PC-3 (cell line): ENCODE data around the gene SERPINF2. TPM values are rescaled to one million over a fixed set of nuclear protein-coding genes. Genes with fewer than 3 reads are reported as not detected.

ENCODE experiments used
- ATAC-seq: fragments of 200-7000 bp; cut with Tn5 transposase; 2 replicates; pipeline ENCODE4 v1.9.1; 2020; ENCODE audit warnings: mild to moderate bottlenecking, moderate library complexity
- BruUV-seq: library from RNA; stranded (reverse); fragments of 400-500 nt; replicated peaks from 2 replicates; lab custom pipeline; 2021; lab: Mats Ljungman, UMichigan
- CTCF ChIA-PET: fragments of 300-600 bp; sonication (Branson Sonifier 250); formaldehyde crosslinking; loops from one replicate; lab custom pipeline; 2022; ENCODE audit warnings: antibody characterized with exemption; lab: Charles Lee
- POLR2A ChIA-PET: fragments of 300-600 bp; sonication (Branson Sonifier 250); formaldehyde crosslinking; loops from one replicate; lab custom pipeline; 2022; ENCODE audit warnings: antibody characterized with exemption; ENCODE audit not compliant: unreplicated experiment; lab: Charles Lee
- DNase-seq: peaks from one replicate; pipeline ENCODE4 v3.0.0-alpha.2; 2015
- H2AFZ ChIP-seq: fragments of 300-600 bp; sonication (generic); 2 replicates; pipeline ENCODE4 v1.6.0; 2016; ENCODE audit warnings: antibody characterized with exemption, low read length
- H3F3A ChIP-seq: fragments of 300-600 bp; sonication (generic); one replicate; pipeline ENCODE4 v1.6.0; 2017; ENCODE audit warnings: antibody characterized with exemption, low read length, control low read depth, mild to moderate bottlenecking; ENCODE audit not compliant: unreplicated experiment
- H3K27ac ChIP-seq: fragments of 300-600 bp; sonication (generic); 2 replicates; pipeline ENCODE4 v1.5.1; 2016; ENCODE audit warnings: mild to moderate bottlenecking, low read length
- H3K27me3 ChIP-seq: fragments of 300-600 bp; sonication (generic); 2 replicates; pipeline ENCODE4 v1.6.1; 2016; ENCODE audit warnings: low read length, mixed read lengths
- H3K36me3 ChIP-seq: fragments of 300-600 bp; sonication (generic); 2 replicates; pipeline ENCODE4 v1.6.1; 2016; ENCODE audit warnings: low read depth, mixed run types, low read length, mixed read lengths
- H3K4me1 ChIP-seq: fragments of 300-600 bp; sonication (generic); 2 replicates; pipeline ENCODE4 v1.5.1; 2016; ENCODE audit warnings: low read length; ENCODE audit not compliant: insufficient read depth
- H3K4me2 ChIP-seq: fragments of 300-600 bp; sonication (generic); 2 replicates; pipeline ENCODE4 v1.6.0; 2016; ENCODE audit warnings: low read length
- H3K4me3 ChIP-seq: fragments of 300-600 bp; sonication (generic); 2 replicates; pipeline ENCODE4 v1.5.1; 2016; ENCODE audit warnings: mild to moderate bottlenecking, low read length, mixed read lengths
- H3K79me2 ChIP-seq: fragments of 300-600 bp; sonication (generic); 2 replicates; pipeline ENCODE4 v1.6.1; 2017; ENCODE audit warnings: low read length, mixed read lengths
- H3K9ac ChIP-seq: fragments of 300-600 bp; sonication (generic); 2 replicates; pipeline ENCODE4 v1.6.0; 2016; ENCODE audit warnings: mild to moderate bottlenecking, low read length
- H3K9me2 ChIP-seq: fragments of 300-600 bp; sonication (generic); replicated peaks from 2 replicates; pipeline ENCODE4 v1.6.1; 2016; ENCODE audit warnings: mixed run types, low read length, mixed read lengths
- H3K9me3 ChIP-seq: fragments of 300-600 bp; sonication (generic); 2 replicates; pipeline ENCODE4 v1.6.1; 2016; ENCODE audit warnings: low read length, mixed read lengths
- H4K20me1 ChIP-seq: fragments of 300-600 bp; sonication (generic); 2 replicates; pipeline ENCODE4 v1.6.1; 2016; ENCODE audit warnings: low read length, mixed read lengths
- CTCF ChIP-seq: fragments of 300-600 bp; sonication (generic); conservative IDR thresholded peaks from 2 replicates; pipeline ENCODE4 v1.5.1; 2017; ENCODE audit warnings: antibody characterized with exemption, low read depth, mild to moderate bottlenecking, low read length
- EZH2 ChIP-seq: fragments of 300-600 bp; sonication (generic); IDR thresholded peaks from one replicate; pipeline ENCODE4 v1.6.1; 2017; ENCODE audit warnings: antibody characterized with exemption, mild to moderate bottlenecking, low read length; ENCODE audit not compliant: unreplicated experiment
- EZH2phosphoT487 ChIP-seq: fragments of 300-600 bp; sonication (generic); IDR thresholded peaks from 2 replicates; pipeline ENCODE4 v1.6.1; 2018; ENCODE audit warnings: mild to moderate bottlenecking, antibody characterized with exemption, low read length, borderline replicate concordance
- intact Hi-C: fragments of 100-400 bp; cut with micrococcal nuclease; formaldehyde crosslinking; loops from 2 replicates; pipeline ENCODE4 v1.9.0; 2023
- total RNA-seq: library from RNA; depleted of rRNA; stranded (reverse); fragments of >200 nt; gene quantifications from 2 replicates; pipeline ENCODE4 v1.2.3, GENCODE V29; 2014

SERPINF2 gene
- total RNA-seq, 1 experiment from 2014 or later: 2.5 TPM

GRCh38 chr17:1714980-1715802 is 27.5 kb upstream of the SERPINF2 start:
- Histone ChIP-seq H2AFZ (no peak overlapping the region), H3K27me3 (no peaks in the 10 kb centered on the region), H3K79me2 (peaks cover 46% of the 10 kb centered on the region), H3K9ac (peak overlapping the region; percentile 92), H3K4me1 (peaks cover 39% of the 10 kb centered on the region), H3K9me3 (no peaks in the 10 kb centered on the region), H3F3A (peaks cover 13% of the 10 kb centered on the region), H3K36me3 (peaks cover 21% of the 10 kb centered on the region), H4K20me1 (peaks cover 35% of the 10 kb centered on the region), H3K4me3 (peak overlapping the region; percentile 81), H3K4me2 (peak overlapping the region; percentile 100), H3K27ac (peak overlapping the region; percentile 96), H3K9me2 (no peaks in the 10 kb centered on the region)
- peak; percentile 29 for ATAC-seq
- TF ChIP-seq CTCF (no peak), EZH2 (no peak), EZH2phosphoT487 (no peak)
- no TSS peak for BruUV-seq
- POLR2A ChIA-PET: no interaction called here
- DNase-seq: peak; percentile 86
- CTCF ChIA-PET: interaction anchor here (1.0 kb wide), 1 partner anchor 46 kb away, joined by 3 read pairs; no protein-coding TSS in a partner anchor
- intact Hi-C loops: no loop called here

GRCh38 chr17:1715803-1716075 is 26.9 kb upstream of the SERPINF2 start:
- Histone ChIP-seq H3F3A (peaks cover 12% of the 10 kb centered on the region), H3K27ac (peak overlapping the region; percentile 96), H3K4me1 (peaks cover 37% of the 10 kb centered on the region), H3K9me3 (no peaks in the 10 kb centered on the region), H3K79me2 (peaks cover 46% of the 10 kb centered on the region), H4K20me1 (peaks cover 35% of the 10 kb centered on the region), H3K36me3 (peaks cover 21% of the 10 kb centered on the region), H3K9ac (peak overlapping the region; percentile 92), H3K9me2 (no peaks in the 10 kb centered on the region), H3K4me3 (peak overlapping the region; percentile 81), H2AFZ (no peak overlapping the region), H3K27me3 (no peaks in the 10 kb centered on the region), H3K4me2 (peak overlapping the region; percentile 100)
- BruUV-seq: no TSS peak
- ChIA-PET CTCF (interaction anchor here (1.0 kb wide), 1 partner anchor 47 kb away, joined by 3 read pairs; no protein-coding TSS in a partner anchor), POLR2A (no interaction called here)
- intact Hi-C loops: loop anchor here (2.0 kb wide), 1 partner anchor 67 kb away; the partner anchor contains the start of gene RILP
- DNase-seq (no peak), ATAC-seq (no peak)
- TF ChIP-seq EZH2phosphoT487 (no peak), CTCF (no peak), EZH2 (no peak)
